Upper lobe of right lung (tissue), 1 donor: ENCODE data around the gene STK39. TPM values are rescaled to one million over a fixed set of nuclear protein-coding genes. Genes with fewer than 3 reads are reported as not detected.

Source experiments
- ATAC-seq: fragments of 200-7000 bp; cut with Tn5 transposase; one replicate; pipeline ENCODE4 v1.9.1; 2020; ENCODE audit warnings: mild to moderate bottlenecking, moderate library complexity
- DNase-seq: peaks from one replicate; pipeline ENCODE4 v3.0.0-alpha.2; 2020
- H3K27ac ChIP-seq: fragments of 200-600 bp; one replicate; pipeline ENCODE4 v1.8.0; 2022
- H3K27me3 ChIP-seq: fragments of 200-600 bp; one replicate; pipeline ENCODE4 v1.8.0; 2022; ENCODE audit warnings: mild to moderate bottlenecking
- H3K36me3 ChIP-seq: fragments of 200-600 bp; one replicate; pipeline ENCODE4 v1.8.0; 2022
- H3K4me1 ChIP-seq: fragments of 200-600 bp; one replicate; pipeline ENCODE4 v1.8.0; 2022
- H3K4me3 ChIP-seq: fragments of 200-600 bp; one replicate; pipeline ENCODE4 v1.8.0; 2022; ENCODE audit warnings: mild to moderate bottlenecking
- H3K9me3 ChIP-seq: fragments of 200-600 bp; one replicate; pipeline ENCODE4 v1.8.0; 2022
- intact Hi-C: fragments of 100-400 bp; cut with DNase I; formaldehyde crosslinking; loops from one replicate; pipeline ENCODE4 v1.11.0; 2022
- total RNA-seq: library from RNA; stranded (reverse); fragmentation: NEBNext Ultra II Directional; extraction: Animal tissue kit (Norgen Biotek cat#: 25700); gene quantifications from one replicate; pipeline ENCODE4 v1.2.1, GENCODE V29; 2021
- TF ChIP-seq, protein P1 (sequence below): fragments of 200-600 bp; IDR thresholded peaks from one replicate; pipeline ENCODE4 v1.8.0; 2022; ENCODE audit warnings: antibody characterized with exemption
- donor health status: DM: no; HTN: yes; CAD: no; lungs with severe emphysema.

STK39 gene
- total RNA-seq, 1 donor from 2014 or later, result 13.2 TPM

GRCh38 chr2:168140892-168141291 is 106.5 kb downstream of the STK39 start:
- TF ChIP-seq, protein P1, sequence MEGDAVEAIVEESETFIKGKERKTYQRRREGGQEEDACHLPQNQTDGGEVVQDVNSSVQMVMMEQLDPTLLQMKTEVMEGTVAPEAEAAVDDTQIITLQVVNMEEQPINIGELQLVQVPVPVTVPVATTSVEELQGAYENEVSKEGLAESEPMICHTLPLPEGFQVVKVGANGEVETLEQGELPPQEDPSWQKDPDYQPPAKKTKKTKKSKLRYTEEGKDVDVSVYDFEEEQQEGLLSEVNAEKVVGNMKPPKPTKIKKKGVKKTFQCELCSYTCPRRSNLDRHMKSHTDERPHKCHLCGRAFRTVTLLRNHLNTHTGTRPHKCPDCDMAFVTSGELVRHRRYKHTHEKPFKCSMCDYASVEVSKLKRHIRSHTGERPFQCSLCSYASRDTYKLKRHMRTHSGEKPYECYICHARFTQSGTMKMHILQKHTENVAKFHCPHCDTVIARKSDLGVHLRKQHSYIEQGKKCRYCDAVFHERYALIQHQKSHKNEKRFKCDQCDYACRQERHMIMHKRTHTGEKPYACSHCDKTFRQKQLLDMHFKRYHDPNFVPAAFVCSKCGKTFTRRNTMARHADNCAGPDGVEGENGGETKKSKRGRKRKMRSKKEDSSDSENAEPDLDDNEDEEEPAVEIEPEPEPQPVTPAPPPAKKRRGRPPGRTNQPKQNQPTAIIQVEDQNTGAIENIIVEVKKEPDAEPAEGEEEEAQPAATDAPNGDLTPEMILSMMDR, result no peak
- intact Hi-C loops, result no loop called here
- no peak for DNase-seq
- H3K27ac ChIP-seq, result no peak overlapping the region
- no peaks in the 10 kb centered on the region for H3K4me1 ChIP-seq
- H3K27me3 ChIP-seq, result no peaks in the 10 kb centered on the region
- no peaks in the 10 kb centered on the region for H3K9me3 ChIP-seq
- no peak for ATAC-seq
- H3K4me3 ChIP-seq, result no peak overlapping the region
- no peaks in the 10 kb centered on the region for H3K36me3 ChIP-seq

DNA sequence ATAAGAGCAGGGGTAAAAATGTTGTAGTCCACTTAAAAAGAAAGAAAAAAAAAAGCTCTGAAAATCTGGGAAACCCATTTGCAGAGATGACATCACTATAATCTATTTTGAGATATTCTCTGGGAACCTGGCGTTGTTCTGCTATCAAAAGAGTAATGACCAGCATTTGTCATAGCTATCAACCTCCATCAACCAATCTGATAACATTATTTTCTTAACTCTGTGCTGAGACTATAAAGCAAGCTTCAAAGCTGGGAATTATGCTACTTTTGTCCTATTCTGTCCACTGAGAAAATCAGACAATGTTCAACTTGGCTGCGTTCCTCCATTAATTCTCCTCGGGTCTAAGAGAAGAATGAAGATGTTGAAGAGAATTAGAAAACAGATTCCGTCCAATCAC is 107.5 kb downstream of the STK39 start:
- H3K4me1 ChIP-seq, result no peaks in the 10 kb centered on the region

GRCh38 chr2:168138901-168139300 is 108.5 kb downstream of the STK39 start:
- no peaks in the 10 kb centered on the region for H3K9me3 ChIP-seq

More for the DNA sequence above, 107.5 kb downstream of the STK39 start:
- DNase-seq (no peak), ATAC-seq (no peak)
- intact Hi-C loops, result no loop called here
- no peak overlapping the region for H3K4me3 ChIP-seq
- no peaks in the 10 kb centered on the region for H3K9me3 ChIP-seq
- no peak overlapping the region for H3K27ac ChIP-seq
- no peaks in the 10 kb centered on the region for H3K36me3 ChIP-seq
- TF ChIP-seq, protein P1, result no peak
- H3K27me3 ChIP-seq, result no peaks in the 10 kb centered on the region

GRCh38 chr2:168138374-168138773 is 109.0 kb downstream of the STK39 start:
- H3K4me3 ChIP-seq, result no peak overlapping the region
- intact Hi-C loops, result no loop called here
- H3K9me3 ChIP-seq, result no peaks in the 10 kb centered on the region
- H3K27me3 ChIP-seq, result no peaks in the 10 kb centered on the region
- no peaks in the 10 kb centered on the region for H3K36me3 ChIP-seq
- DNase-seq, result no peak
- no peaks in the 10 kb centered on the region for H3K4me1 ChIP-seq
- ATAC-seq, result peak; percentile 22
- no peak overlapping the region for H3K27ac ChIP-seq
- TF ChIP-seq, protein P1, result no peak

More at GRCh38 chr2:168138901-168139300, 108.5 kb downstream of the STK39 start:
- Histone ChIP-seq H3K27me3 (no peaks in the 10 kb centered on the region), H3K27ac (no peak overlapping the region), H3K4me1 (no peaks in the 10 kb centered on the region), H3K36me3 (no peaks in the 10 kb centered on the region), H3K4me3 (no peak overlapping the region)
- DNase-seq (no peak), ATAC-seq (no peak)
- TF ChIP-seq, protein P1, result no peak
- intact Hi-C loops, result no loop called here

DNA sequence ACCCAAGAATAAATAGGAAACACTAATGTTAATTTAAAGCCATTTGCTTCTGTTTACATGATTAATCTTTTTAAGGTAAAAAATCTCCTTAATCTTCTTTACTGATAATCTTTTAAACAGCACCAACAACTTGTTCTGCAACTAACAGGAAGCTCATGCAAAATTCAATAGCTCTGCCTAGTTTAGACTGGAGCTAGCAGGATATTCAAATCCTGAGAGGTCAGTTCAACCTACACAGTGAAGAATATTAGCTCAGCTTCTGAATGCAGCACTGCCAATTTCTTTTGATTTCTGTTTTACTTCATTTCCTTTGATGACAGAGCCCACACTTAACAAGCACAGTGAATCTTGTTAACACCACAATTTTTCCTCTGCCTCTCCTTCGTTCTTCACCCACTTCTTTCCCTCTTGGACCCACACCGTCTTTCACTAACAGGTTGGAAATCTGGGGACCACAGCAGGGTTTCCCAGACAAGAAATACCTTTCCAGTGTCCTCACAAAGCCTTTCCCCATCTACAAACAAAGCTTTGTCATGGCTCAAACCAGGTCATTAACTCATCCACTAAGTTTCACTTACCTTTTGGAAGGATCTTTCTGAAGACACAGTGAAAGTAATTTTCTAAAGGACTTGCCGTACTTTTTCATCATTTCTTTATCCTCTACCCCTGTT is 109.8 kb downstream of the STK39 start:
- no peak for DNase-seq
- H3K27ac ChIP-seq, result no peak overlapping the region
- no peak for ATAC-seq

More for the DNA sequence above, 109.8 kb downstream of the STK39 start:
- TF ChIP-seq, protein P1, result no peak
- Histone ChIP-seq H3K36me3 (no peaks in the 10 kb centered on the region), H3K4me1 (no peaks in the 10 kb centered on the region), H3K9me3 (no peaks in the 10 kb centered on the region), H3K4me3 (no peak overlapping the region), H3K27me3 (no peaks in the 10 kb centered on the region)
- intact Hi-C loops, result no loop called here
